Umbilical cord (tissue), 2 donors: Measurements from ENCODE around the gene PLCL2. TPM values are rescaled to one million over a fixed set of nuclear protein-coding genes. Genes with fewer than 3 reads are reported as not detected.
"Not testable (repeated sequence)": the region's sequence is repeated elsewhere in the genome, so short reads cannot be mapped to it uniquely, and the experiment has no call there.

Experiments used
- DNase-seq: peaks from one replicate; pipeline ENCODE4 v3.0.0-alpha.2; 2015; ENCODE audit warnings: low spot score
- total RNA-seq: library from RNA; depleted of rRNA; stranded (reverse); fragments of >200 nt; gene quantifications from one replicate; pipeline ENCODE4 v1.2.3, GENCODE V29; 2014; ENCODE audit warnings: low replicate concordance; ENCODE audit not compliant: insufficient read depth

Gene PLCL2
- total RNA-seq, 1 donor from 2014 or later, result 23.6 TPM

- no peak for DNase-seq
Observed at GRCh38 chr3:16960125-16960524, 75.4 kb downstream of the PLCL2 start.

GRCh38 chr3:16961621-16962205, 77.0 kb downstream of the PLCL2 start:
- no peak for DNase-seq

- DNase-seq, result no peak
Observed at GRCh38 chr3:16975083-16975482, 90.3 kb downstream of the PLCL2 start.

DNA sequence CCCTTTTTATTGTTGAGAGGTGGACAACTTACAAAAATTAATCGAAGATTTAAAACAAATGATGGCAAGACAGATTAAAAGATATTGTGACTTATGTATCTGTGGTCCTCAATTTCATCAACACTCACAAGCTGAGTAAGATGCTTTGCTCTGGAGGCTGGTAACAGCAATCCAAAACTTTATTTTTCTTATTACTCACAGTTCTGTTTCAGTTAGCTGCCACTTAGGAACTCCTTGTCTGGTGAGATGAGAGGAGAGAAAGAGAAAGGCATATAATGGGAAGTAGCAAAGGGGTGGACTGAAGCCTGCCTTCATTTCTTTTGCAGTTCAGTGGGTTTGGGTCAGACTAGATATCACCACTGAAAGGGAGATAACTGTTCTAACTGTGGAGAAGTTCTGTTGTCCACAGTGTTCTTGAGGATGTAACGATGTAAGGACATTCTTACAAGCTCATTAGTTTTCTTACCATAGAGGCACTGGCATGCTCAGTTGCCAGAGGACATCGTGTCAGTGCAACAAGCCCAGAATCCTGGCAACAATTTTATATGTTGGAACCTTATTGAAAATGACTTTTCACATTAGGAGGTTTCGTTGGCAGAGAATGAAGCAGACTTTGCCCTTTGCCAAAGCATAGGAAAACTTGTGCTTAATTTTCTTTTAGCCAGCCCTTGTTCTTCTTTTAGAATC, 93.6 kb downstream of the PLCL2 start:
- DNase-seq, result no peak

GRCh38 chr3:16978921-16979271, 94.1 kb downstream of the PLCL2 start:
- no peak for DNase-seq

DNA sequence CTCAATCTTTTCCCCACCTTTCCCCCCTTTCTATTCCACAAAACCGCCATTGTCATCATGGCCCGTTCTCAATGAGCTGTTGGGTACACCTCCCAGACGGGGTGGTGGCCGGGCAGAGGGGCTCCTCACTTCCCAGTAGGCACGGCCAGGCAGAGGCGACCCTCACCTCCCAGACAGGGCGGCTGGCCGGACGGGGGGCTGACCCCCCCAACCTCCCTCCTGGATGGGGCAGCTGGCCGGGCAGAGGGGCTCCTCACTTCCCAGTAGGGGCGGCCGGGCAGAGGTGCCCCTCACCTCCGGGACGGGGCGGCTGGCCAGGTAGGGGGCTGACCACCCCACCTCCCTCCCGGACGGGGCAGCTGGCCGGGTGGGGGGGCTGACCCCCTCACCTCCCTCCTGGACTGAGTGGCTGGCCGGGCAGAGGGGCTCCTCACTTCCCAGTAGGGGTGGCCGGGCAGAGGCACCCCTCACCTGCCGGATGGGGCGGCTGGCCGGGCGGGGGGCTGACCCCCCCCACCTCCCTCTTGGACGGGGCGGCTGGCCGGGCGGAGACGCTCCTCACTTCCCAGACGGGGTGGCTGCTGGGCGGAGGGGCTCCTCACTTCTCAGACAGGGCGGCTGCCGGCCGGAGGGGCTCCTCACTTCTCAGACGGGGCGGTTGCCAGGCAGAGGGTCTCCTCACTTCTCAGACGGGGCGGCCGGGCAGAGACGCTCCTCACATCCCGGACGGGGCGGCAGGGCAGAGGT, 95.2 kb downstream of the PLCL2 start:
- DNase-seq, result not testable (repeated sequence)

DNA sequence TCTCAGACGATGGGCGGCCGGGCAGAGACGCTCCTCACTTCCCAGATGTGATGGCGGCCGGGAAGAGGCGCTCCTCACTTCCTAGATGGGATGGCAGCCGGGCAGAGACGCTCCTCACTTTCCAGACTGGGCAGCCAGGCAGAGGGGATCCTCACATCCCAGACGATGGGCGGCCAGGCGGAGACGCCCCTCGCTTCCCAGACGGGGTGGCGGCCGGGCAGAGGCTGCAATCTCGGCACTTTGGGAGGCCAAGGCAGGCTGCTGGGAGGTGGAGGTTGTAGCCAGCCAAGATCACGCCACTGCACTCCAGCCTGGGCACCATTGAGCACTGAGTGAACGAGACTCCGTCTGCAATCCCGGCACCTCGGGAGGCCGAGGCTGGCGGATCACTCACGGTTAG, 95.8 kb downstream of the PLCL2 start:
- DNase-seq, result not testable (repeated sequence)

DNA sequence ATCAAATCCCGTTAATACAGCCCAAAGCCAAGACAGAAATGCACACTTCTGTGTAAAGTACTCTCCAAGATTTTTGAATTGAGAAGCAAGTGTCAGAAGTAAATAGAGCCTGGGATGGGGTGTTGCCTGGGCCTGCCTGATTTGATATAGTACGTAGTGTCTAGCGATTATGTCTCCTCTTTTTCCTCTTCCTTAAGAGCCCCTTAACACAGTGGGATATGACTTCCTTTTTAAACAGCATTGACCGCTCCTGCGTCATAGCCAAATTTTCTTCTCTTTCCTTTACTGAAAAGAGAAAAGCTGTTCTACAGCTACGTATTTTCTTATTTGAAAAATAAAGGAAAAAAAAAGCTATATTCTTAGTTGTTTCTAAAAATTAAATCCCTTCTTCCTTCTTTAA, 97.7 kb downstream of the PLCL2 start:
- no peak for DNase-seq

DNA sequence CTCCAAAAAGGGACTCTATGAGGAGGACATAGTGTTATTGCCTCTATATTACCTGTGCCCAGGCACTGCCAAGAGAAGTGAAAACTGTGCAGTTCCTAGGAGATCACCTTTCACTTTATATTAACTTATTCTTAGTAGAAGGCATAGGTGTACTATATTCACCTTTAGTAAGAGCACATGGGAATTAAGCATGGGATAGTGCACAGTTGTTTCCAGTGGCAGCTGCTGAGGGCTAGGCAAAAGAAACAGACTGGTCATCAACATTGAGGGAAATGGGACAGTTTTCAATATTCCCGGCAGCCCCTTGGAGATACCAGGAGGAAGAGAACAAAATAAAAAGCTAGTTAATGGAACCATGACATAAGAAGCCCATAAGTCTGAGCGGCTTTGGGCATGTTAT, 100.9 kb downstream of the PLCL2 start:
- DNase-seq, result no peak

DNA sequence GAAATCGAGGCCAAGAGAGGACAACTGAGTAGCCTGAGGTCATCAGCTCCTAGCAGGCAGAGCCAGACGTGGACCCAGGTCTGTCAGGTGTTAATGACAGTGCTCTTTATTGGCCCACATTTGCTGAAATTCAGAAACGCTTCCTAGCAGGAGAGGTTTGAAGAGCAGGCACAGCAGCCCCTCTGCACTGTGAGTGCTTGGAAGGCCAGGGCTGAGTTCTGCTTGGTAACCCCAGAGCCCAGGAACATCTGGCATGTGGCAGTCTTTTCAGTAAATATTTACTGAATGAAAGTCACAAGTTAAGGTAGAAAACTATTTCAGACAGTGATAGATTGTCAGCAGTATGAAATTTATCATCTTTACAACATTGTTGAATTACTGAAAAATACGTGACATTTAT, 102.4 kb downstream of the PLCL2 start:
- no peak for DNase-seq

- no peak for DNase-seq
Observed at GRCh38 chr3:16990163-16990562, 105.4 kb downstream of the PLCL2 start.

DNA sequence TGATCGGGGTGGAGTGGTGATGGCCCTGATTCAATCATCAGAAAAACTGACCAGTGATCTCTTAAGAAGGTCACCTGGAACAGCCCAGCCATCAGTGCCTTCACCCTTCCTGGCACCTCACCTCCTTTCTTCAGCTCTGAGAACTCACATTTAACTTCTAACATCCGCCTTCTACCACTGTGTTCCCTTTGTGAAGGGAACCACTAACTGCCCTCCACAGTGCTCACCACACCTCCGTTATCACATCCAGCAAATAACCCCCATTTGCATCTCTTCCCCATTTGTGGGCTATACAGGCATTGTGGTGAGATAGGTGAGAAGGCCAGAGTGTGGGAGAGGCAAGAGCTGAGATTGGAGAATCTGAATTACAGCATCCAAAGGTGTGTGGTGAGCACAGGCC, 107.4 kb downstream of the PLCL2 start:
- DNase-seq, result no peak

GRCh38 chr3:16993227-16993626, 108.5 kb downstream of the PLCL2 start:
- no peak for DNase-seq

DNA sequence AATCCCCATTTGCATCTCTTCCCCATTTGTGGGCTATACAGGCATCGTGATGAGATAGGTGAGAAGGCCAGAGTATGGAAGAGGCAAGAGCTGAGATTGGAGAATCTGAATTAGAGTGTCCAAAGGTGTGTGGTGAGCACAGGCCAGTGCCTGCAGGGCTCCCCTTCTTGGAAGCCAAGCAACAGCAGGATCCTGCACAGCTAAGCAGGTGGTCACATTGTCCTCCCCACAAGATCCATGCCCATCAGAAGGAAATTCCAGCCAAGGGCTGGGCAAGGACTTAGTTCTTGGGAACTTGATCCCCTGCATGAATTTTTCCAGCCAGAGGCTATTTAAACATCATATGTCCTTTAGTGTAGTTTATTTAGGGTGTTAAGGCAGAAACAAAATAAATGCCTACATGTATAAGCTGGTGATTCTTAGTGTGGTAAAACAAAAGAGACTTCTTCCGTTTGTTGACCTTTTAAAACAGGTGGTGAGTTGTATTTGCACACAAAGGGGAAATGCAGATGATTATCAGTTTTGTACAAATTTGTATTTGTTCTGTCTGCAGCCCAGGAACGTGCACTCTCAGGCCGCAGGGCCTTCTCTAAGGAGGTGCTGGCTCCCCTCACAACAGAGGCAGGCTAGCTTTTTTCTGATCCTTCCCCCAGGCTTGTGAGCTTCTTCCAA, 110.2 kb downstream of the PLCL2 start:
- DNase-seq, result no peak

GRCh38 chr3:16995601-16996000, 110.8 kb downstream of the PLCL2 start:
- DNase-seq, result no peak

GRCh38 chr3:16998236-16998923, 113.6 kb downstream of the PLCL2 start:
- DNase-seq, result no peak

DNA sequence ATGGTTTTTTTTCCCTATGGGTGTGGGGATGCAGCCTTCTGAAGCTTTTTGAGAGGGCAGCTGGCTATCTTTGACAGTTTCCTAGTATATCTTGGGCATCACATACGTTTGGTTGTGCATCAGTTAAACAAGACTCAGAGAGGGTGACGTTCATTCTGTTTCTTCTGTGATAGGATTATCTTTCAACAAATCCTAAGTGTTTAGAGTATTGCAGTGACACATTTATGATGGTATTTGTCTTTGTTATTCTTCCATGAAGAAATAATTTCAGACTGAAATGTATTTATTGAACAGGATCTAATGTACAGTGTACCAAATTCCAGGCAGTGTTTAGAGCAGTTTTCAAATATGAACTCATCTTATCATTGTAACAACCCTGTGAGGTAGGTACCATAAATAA, 114.4 kb downstream of the PLCL2 start:
- no peak for DNase-seq

DNA sequence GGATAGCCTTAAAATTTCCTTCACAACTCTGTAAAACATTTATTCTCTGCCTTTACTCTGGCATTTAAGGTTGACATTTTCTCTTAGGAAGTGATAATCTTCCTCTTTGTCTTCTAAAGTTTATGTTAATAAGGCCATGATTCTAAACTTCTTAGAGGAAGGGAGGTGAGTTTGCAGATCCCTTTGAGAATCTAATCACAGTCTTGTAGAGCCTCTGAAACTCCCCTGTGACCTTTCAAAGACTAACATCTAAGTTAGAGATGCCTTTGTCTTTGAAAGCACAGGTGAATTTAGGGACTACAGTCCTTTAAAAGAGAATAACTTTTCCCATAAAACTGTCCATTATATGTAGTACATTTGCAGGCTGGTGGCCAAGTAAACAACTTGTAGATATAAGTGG, 115.1 kb downstream of the PLCL2 start:
- DNase-seq, result no peak

DNA sequence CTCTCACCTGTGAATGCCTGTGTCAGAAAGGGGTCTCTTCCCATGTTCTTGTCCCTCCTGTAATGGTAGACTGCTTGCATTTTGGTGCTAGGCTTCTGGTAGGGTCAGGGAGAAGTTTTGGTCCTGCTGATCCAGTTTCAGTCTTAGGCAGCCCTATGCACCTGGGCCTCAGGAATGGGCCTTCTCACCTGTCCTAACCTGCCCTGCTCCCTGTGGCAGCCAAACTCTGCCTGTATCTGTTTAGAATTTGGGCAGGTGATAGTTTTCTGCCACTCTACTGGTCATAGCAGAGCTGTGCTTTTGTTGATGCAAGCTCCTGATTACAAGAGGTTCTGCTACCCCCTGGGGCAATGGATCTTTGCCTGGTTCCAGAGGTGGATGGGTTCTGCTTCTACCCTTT, 118.7 kb downstream of the PLCL2 start:
- DNase-seq, result no peak

GRCh38 chr3:17006132-17006852, 121.5 kb downstream of the PLCL2 start:
- no peak for DNase-seq

GRCh38 chr3:17007284-17007683, 122.5 kb downstream of the PLCL2 start:
- no peak for DNase-seq
